ENCODE measurements around the gene DPYSL5.

Gene DPYSL5

GRCh38 chr2:26886736-26887135 lies 38.8 kb downstream of the DPYSL5 start:
- no peaks in the 10 kb centered on the region for H3K9me3 Mint-ChIP-seq
- H3K27ac Mint-ChIP-seq (ENCODE audit: low read depth): no peak overlapping the region
- ATAC-seq (replicated peaks; ENCODE audit: extremely low read depth, poor library complexity, severe bottlenecking): no peak
- H3K4me1 Mint-ChIP-seq: no peaks in the 10 kb centered on the region
- no peak for DNase-seq (ENCODE audit: low spot score in 2 of 2)
- H3K27me3 Mint-ChIP-seq: peaks cover 45% of the 10 kb centered on the region
- H3K4me3 Mint-ChIP-seq: no peak overlapping the region
- H3K36me3 Mint-ChIP-seq (ENCODE audit: insufficient read depth): no peaks in the 10 kb centered on the region

GRCh38 chr2:26887151-26887550 lies 39.2 kb downstream of the DPYSL5 start:
- no peak overlapping the region for H3K27ac Mint-ChIP-seq (ENCODE audit: low read depth)
- H3K4me3 Mint-ChIP-seq: no peak overlapping the region
- DNase-seq (ENCODE audit: low spot score in 2 of 2) (no peak), ATAC-seq (replicated peaks; ENCODE audit: extremely low read depth, poor library complexity, severe bottlenecking) (no peak)
- no peaks in the 10 kb centered on the region for H3K9me3 Mint-ChIP-seq
- H3K36me3 Mint-ChIP-seq (ENCODE audit: insufficient read depth): no peaks in the 10 kb centered on the region
- peaks cover 45% of the 10 kb centered on the region for H3K27me3 Mint-ChIP-seq
- H3K4me1 Mint-ChIP-seq: no peaks in the 10 kb centered on the region

- ATAC-seq (replicated peaks; ENCODE audit: extremely low read depth, poor library complexity, severe bottlenecking): no peak
- no peaks in the 10 kb centered on the region for H3K36me3 Mint-ChIP-seq (ENCODE audit: insufficient read depth)
- H3K4me3 Mint-ChIP-seq: no peak overlapping the region
- no peak for DNase-seq (ENCODE audit: low spot score in 2 of 2)
- H3K4me1 Mint-ChIP-seq: no peaks in the 10 kb centered on the region
- no peak overlapping the region for H3K27ac Mint-ChIP-seq (ENCODE audit: low read depth)
- peaks cover 24% of the 10 kb centered on the region for H3K27me3 Mint-ChIP-seq
- no peaks in the 10 kb centered on the region for H3K9me3 Mint-ChIP-seq
These were observed 41.9 kb downstream of the DPYSL5 start for GRCh38 chr2:26889796-26890195.

- Mint-ChIP-seq H3K4me3 (no peak overlapping the region), H3K9me3 (no peaks in the 10 kb centered on the region), H3K36me3 (ENCODE audit: insufficient read depth) (no peaks in the 10 kb centered on the region), H3K27ac (ENCODE audit: low read depth) (no peak overlapping the region), H3K27me3 (peaks cover 18% of the 10 kb centered on the region), H3K4me1 (no peaks in the 10 kb centered on the region)
- ATAC-seq (replicated peaks; ENCODE audit: extremely low read depth, poor library complexity, severe bottlenecking) (no peak), DNase-seq (ENCODE audit: low spot score in 2 of 2) (no peak)
These were observed 42.5 kb downstream of the DPYSL5 start for GRCh38 chr2:26890341-26891000.

- no peaks in the 10 kb centered on the region for H3K36me3 Mint-ChIP-seq (ENCODE audit: insufficient read depth)
- DNase-seq (ENCODE audit: low spot score in 2 of 2): no peak
- ATAC-seq (replicated peaks; ENCODE audit: extremely low read depth, poor library complexity, severe bottlenecking): no peak
- H3K4me1 Mint-ChIP-seq: no peaks in the 10 kb centered on the region
- peaks cover 19% of the 10 kb centered on the region for H3K27me3 Mint-ChIP-seq
- no peak overlapping the region for H3K4me3 Mint-ChIP-seq
- H3K27ac Mint-ChIP-seq (ENCODE audit: low read depth): no peak overlapping the region
- no peaks in the 10 kb centered on the region for H3K9me3 Mint-ChIP-seq
These were observed 44.2 kb downstream of the DPYSL5 start for GRCh38 chr2:26892133-26892532.

GRCh38 chr2:26892922-26893524 lies 45.1 kb downstream of the DPYSL5 start:
- DNase-seq (ENCODE audit: low spot score in 2 of 2) (no peak), ATAC-seq (replicated peaks; ENCODE audit: extremely low read depth, poor library complexity, severe bottlenecking) (no peak)
- H3K36me3 Mint-ChIP-seq (ENCODE audit: insufficient read depth): no peaks in the 10 kb centered on the region
- H3K27ac Mint-ChIP-seq (ENCODE audit: low read depth): no peak overlapping the region
- no peak overlapping the region for H3K4me3 Mint-ChIP-seq
- no peaks in the 10 kb centered on the region for H3K9me3 Mint-ChIP-seq
- no peaks in the 10 kb centered on the region for H3K4me1 Mint-ChIP-seq
- peaks cover 17% of the 10 kb centered on the region for H3K27me3 Mint-ChIP-seq

GRCh38 chr2:26894136-26894535 lies 46.2 kb downstream of the DPYSL5 start:
- Mint-ChIP-seq H3K9me3 (no peaks in the 10 kb centered on the region), H3K4me3 (no peak overlapping the region), H3K27me3 (peaks cover 9% of the 10 kb centered on the region), H3K27ac (ENCODE audit: low read depth) (no peak overlapping the region), H3K4me1 (no peaks in the 10 kb centered on the region), H3K36me3 (ENCODE audit: insufficient read depth) (no peaks in the 10 kb centered on the region)
- DNase-seq (ENCODE audit: low spot score in 2 of 2) (no peak), ATAC-seq (replicated peaks; ENCODE audit: extremely low read depth, poor library complexity, severe bottlenecking) (no peak)

GRCh38 chr2:26897807-26898479 lies 50.0 kb downstream of the DPYSL5 start:
- no peaks in the 10 kb centered on the region for H3K36me3 Mint-ChIP-seq (ENCODE audit: insufficient read depth)
- H3K9me3 Mint-ChIP-seq: no peaks in the 10 kb centered on the region
- ATAC-seq (replicated peaks; ENCODE audit: extremely low read depth, poor library complexity, severe bottlenecking): no peak
- no peaks in the 10 kb centered on the region for H3K4me1 Mint-ChIP-seq
- no peak overlapping the region for H3K27ac Mint-ChIP-seq (ENCODE audit: low read depth)
- no peak for DNase-seq (ENCODE audit: low spot score in 2 of 2)
- peaks cover 16% of the 10 kb centered on the region for H3K27me3 Mint-ChIP-seq
- no peak overlapping the region for H3K4me3 Mint-ChIP-seq

- H3K4me1 Mint-ChIP-seq: no peaks in the 10 kb centered on the region
- ATAC-seq (replicated peaks; ENCODE audit: extremely low read depth, poor library complexity, severe bottlenecking) (no peak), DNase-seq (ENCODE audit: low spot score in 2 of 2) (no peak)
- no peak overlapping the region for H3K27ac Mint-ChIP-seq (ENCODE audit: low read depth)
- H3K4me3 Mint-ChIP-seq: no peak overlapping the region
- peaks cover 20% of the 10 kb centered on the region for H3K27me3 Mint-ChIP-seq
- no peaks in the 10 kb centered on the region for H3K36me3 Mint-ChIP-seq (ENCODE audit: insufficient read depth)
- no peaks in the 10 kb centered on the region for H3K9me3 Mint-ChIP-seq
These were observed 50.6 kb downstream of the DPYSL5 start for GRCh38 chr2:26898480-26899078.

- ATAC-seq (replicated peaks; ENCODE audit: extremely low read depth, poor library complexity, severe bottlenecking): no peak
- Mint-ChIP-seq H3K36me3 (ENCODE audit: insufficient read depth) (no peaks in the 10 kb centered on the region), H3K27me3 (peaks cover 27% of the 10 kb centered on the region), H3K27ac (ENCODE audit: low read depth) (no peak overlapping the region), H3K9me3 (no peaks in the 10 kb centered on the region), H3K4me1 (no peaks in the 10 kb centered on the region), H3K4me3 (no peak overlapping the region)
- no peak for DNase-seq (ENCODE audit: low spot score in 2 of 2)
These were observed 51.7 kb downstream of the DPYSL5 start for GRCh38 chr2:26899500-26900164.

- Mint-ChIP-seq H3K4me3 (no peak overlapping the region), H3K4me1 (no peaks in the 10 kb centered on the region), H3K27me3 (peaks cover 36% of the 10 kb centered on the region), H3K9me3 (no peaks in the 10 kb centered on the region), H3K27ac (ENCODE audit: low read depth) (no peak overlapping the region), H3K36me3 (ENCODE audit: insufficient read depth) (no peaks in the 10 kb centered on the region)
- ATAC-seq (replicated peaks; ENCODE audit: extremely low read depth, poor library complexity, severe bottlenecking): no peak
- DNase-seq (ENCODE audit: low spot score in 2 of 2): no peak
These were observed 52.9 kb downstream of the DPYSL5 start for GRCh38 chr2:26900831-26901321.

GRCh38 chr2:26901326-26902183 lies 53.6 kb downstream of the DPYSL5 start:
- Mint-ChIP-seq H3K4me3 (no peak overlapping the region), H3K27ac (ENCODE audit: low read depth) (no peak overlapping the region), H3K36me3 (ENCODE audit: insufficient read depth) (no peaks in the 10 kb centered on the region), H3K4me1 (no peaks in the 10 kb centered on the region), H3K27me3 (peaks cover 41% of the 10 kb centered on the region), H3K9me3 (no peaks in the 10 kb centered on the region)
- no peak for ATAC-seq (replicated peaks; ENCODE audit: extremely low read depth, poor library complexity, severe bottlenecking)
- no peak for DNase-seq (ENCODE audit: low spot score in 2 of 2)
